H1 (cell line): ENCODE measurements around the gene RRP7A. TPM values are rescaled to one million over a fixed set of nuclear protein-coding genes. Genes with fewer than 3 reads are reported as not detected.
"Not testable (repeated sequence)": the region's sequence is repeated elsewhere in the genome, so short reads cannot be mapped to it uniquely, and the experiment has no call there.

Source experiments
- CTCF ChIA-PET: fragments of 300-600 bp; sonication (Branson Sonifier 250); formaldehyde crosslinking; loops from one replicate; lab custom pipeline; 2021; ENCODE audit not compliant: partially characterized antibody; lab: Charles Lee
- POLR2A ChIA-PET: fragments of 300-600 bp; sonication (Branson Sonifier 250); formaldehyde crosslinking; loops from one replicate; lab custom pipeline; 2021; ENCODE audit warnings: inconsistent platforms; ENCODE audit not compliant: partially characterized antibody; lab: Charles Lee
- DNase-seq, 2 experiments: peaks; one replicate each; pipeline versions ENCODE4 v3.0.0 to v3.0.0-alpha.2; 2010 to 2022; ENCODE audit warnings: low spot score in 2 of 2, low read depth in 1 of 2, mixed read lengths in 1 of 2
- FAIRE-seq: peaks from 2 replicates; lab custom pipeline; 2011; peaks lifted over from hg19 to GRCh38; lab: Jason Lieb, UNC
- H2AFZ ChIP-seq: 2 replicates; pipeline ENCODE4 v1.8.1; 2012; ENCODE audit warnings: low read length, inconsistent platforms
- H2AK5ac ChIP-seq: 2 replicates; pipeline ENCODE4 v1.6.1; 2013; ENCODE audit warnings: low read depth, low read length
- H2BK120ac ChIP-seq: replicated peaks from 2 replicates; pipeline ENCODE3; 2013; ENCODE audit warnings: low read depth, low read length, inconsistent platforms
- H2BK12ac ChIP-seq: 2 replicates; pipeline ENCODE4 v1.6.1; 2013; ENCODE audit warnings: low read depth, low read length
- H2BK15ac ChIP-seq: 2 replicates; pipeline ENCODE4 v1.6.1; 2013; ENCODE audit warnings: low read length
- H2BK20ac ChIP-seq: 2 replicates; pipeline ENCODE4 v1.6.1; 2013; ENCODE audit warnings: low read length
- H2BK5ac ChIP-seq: 2 replicates; pipeline ENCODE4 v1.6.1; 2013; ENCODE audit warnings: low read depth, low read length
- H3K14ac ChIP-seq: 2 replicates; pipeline ENCODE4 v1.6.1; 2013; ENCODE audit warnings: inconsistent platforms; ENCODE audit not compliant: insufficient read length
- H3K18ac ChIP-seq: 2 replicates; pipeline ENCODE4 v1.6.1; 2013; ENCODE audit warnings: low read length; ENCODE audit errors: extremely low read depth
- H3K23ac ChIP-seq: 2 replicates; pipeline ENCODE4 v1.6.1; 2013; ENCODE audit warnings: inconsistent platforms; ENCODE audit not compliant: insufficient read length
- H3K23me2 ChIP-seq: 2 replicates; pipeline ENCODE4 v1.6.1; 2013; ENCODE audit warnings: low read depth, low read length
- H3K27ac ChIP-seq: 2 replicates; pipeline ENCODE4 v1.6.1; 2011; ENCODE audit warnings: low read depth, low read length, inconsistent platforms
- H3K27me3 ChIP-seq, 4 experiments: replicated peaks in 1 of 4; 1 replicate in 1 of 4; 2 replicates in 3 of 4; pipeline versions ENCODE4 v1.6.1 to v1.8.1; 2011 to 2013; ENCODE audit warnings: low read length in 3 of 4, mild to moderate bottlenecking in 3 of 4, inconsistent platforms in 2 of 4, mixed read lengths in 2 of 4, moderate library complexity in 1 of 4; ENCODE audit not compliant: control insufficient read depth in 3 of 4, insufficient read depth in 3 of 4; ENCODE audit errors: extremely low read depth in 1 of 4
- H3K36me3 ChIP-seq, 4 experiments: 2 replicates each; pipeline versions ENCODE4 v1.6.1 to v1.8.1; 2011 to 2013; ENCODE audit warnings: mild to moderate bottlenecking in 4 of 4, low read length in 3 of 4, moderate library complexity in 2 of 4, control low read depth in 1 of 4, inconsistent platforms in 1 of 4; ENCODE audit not compliant: insufficient read depth in 4 of 4, control insufficient read depth in 2 of 4
- H3K4ac ChIP-seq: replicated peaks from 2 replicates; pipeline ENCODE3; 2013; ENCODE audit warnings: low read length, low read depth, mixed read lengths, inconsistent platforms; ENCODE audit not compliant: insufficient read length
- H3K4me1 ChIP-seq, 4 experiments: replicated peaks in 1 of 4; 1 replicate in 1 of 4; 2 replicates in 3 of 4; pipeline versions ENCODE4 v1.6.1 to v1.8.1; 2011 to 2013; ENCODE audit warnings: low read length in 3 of 4, inconsistent platforms in 2 of 4, mixed read lengths in 1 of 4; ENCODE audit not compliant: insufficient read depth in 4 of 4, control insufficient read depth in 3 of 4
- H3K4me2 ChIP-seq, 2 experiments: 2 replicates each; pipeline versions ENCODE4 v1.6.1 to v1.8.1; 2011 to 2013; ENCODE audit warnings: low read depth in 2 of 2, low read length in 2 of 2, control low read depth in 1 of 2, inconsistent platforms in 1 of 2, mild to moderate bottlenecking in 1 of 2; ENCODE audit not compliant: insufficient read depth in 1 of 2
- H3K4me3 ChIP-seq, 4 experiments: fragments of 200-600, 300-600 bp in 1 of 4; sonication (generic), shearing (Covaris generic), sonication (Bioruptor Twin) in 1 of 4; 2 replicates each; pipeline versions ENCODE4 v1.5.1 to v1.8.1; 2011 to 2016; ENCODE audit warnings: low read length in 4 of 4, low read depth in 3 of 4, control low read depth in 2 of 4, inconsistent platforms in 2 of 4, mild to moderate bottlenecking in 2 of 4, mixed read lengths in 1 of 4, moderate library complexity in 1 of 4; ENCODE audit not compliant: insufficient read depth in 2 of 4; ENCODE audit errors: extremely low read depth in 1 of 4
- H3K56ac ChIP-seq: replicated peaks from 2 replicates; pipeline ENCODE3; 2013; ENCODE audit warnings: low read depth, mild to moderate bottlenecking, mixed read lengths, low read length, inconsistent platforms; ENCODE audit not compliant: insufficient read length
- H3K79me1 ChIP-seq: 2 replicates; pipeline ENCODE4 v1.6.1; 2013; ENCODE audit warnings: low read depth, low read length, control low read depth
- H3K79me2 ChIP-seq, 2 experiments: 2 replicates each; pipeline versions ENCODE4 v1.6.1 to v1.8.1; 2012 to 2013; ENCODE audit warnings: low read length in 2 of 2, mild to moderate bottlenecking in 2 of 2, inconsistent platforms in 1 of 2; ENCODE audit not compliant: insufficient read depth in 2 of 2, control insufficient read depth in 1 of 2
- H3K9ac ChIP-seq, 4 experiments: replicated peaks in 1 of 4; 1 replicate in 1 of 4; 2 replicates in 3 of 4; pipeline versions ENCODE4 v1.6.1 to v1.8.1; 2011 to 2013; ENCODE audit warnings: low read depth in 3 of 4, low read length in 3 of 4, control low read depth in 2 of 4, mild to moderate bottlenecking in 2 of 4, moderate library complexity in 2 of 4, inconsistent platforms in 1 of 4; ENCODE audit errors: extremely low read depth in 1 of 4
- H3K9me3 ChIP-seq, 2 experiments: 2 replicates each; pipeline versions ENCODE4 v1.6.1 to v1.8.1; 2012 to 2013; ENCODE audit warnings: mild to moderate bottlenecking in 2 of 2, moderate library complexity in 2 of 2, control low read depth in 1 of 2, inconsistent platforms in 1 of 2, low read depth in 1 of 2, low read length in 1 of 2, mixed read lengths in 1 of 2; ENCODE audit not compliant: insufficient read depth in 2 of 2
- H4K20me1 ChIP-seq, 2 experiments: replicated peaks in 1 of 2; 2 replicates each; pipeline versions ENCODE3 to v1.8.1; 2011 to 2013; ENCODE audit warnings: inconsistent platforms in 2 of 2, low read length in 2 of 2, mild to moderate bottlenecking in 1 of 2; ENCODE audit not compliant: insufficient read depth in 2 of 2, control insufficient read depth in 1 of 2
- H4K5ac ChIP-seq: 2 replicates; pipeline ENCODE4 v1.6.1; 2013; ENCODE audit warnings: low read length, low read depth, mixed read lengths, inconsistent platforms; ENCODE audit not compliant: insufficient read length
- H4K8ac ChIP-seq: 2 replicates; pipeline ENCODE4 v1.8.0; 2013; ENCODE audit warnings: mild to moderate bottlenecking, moderate library complexity, low read length, inconsistent platforms; ENCODE audit not compliant: insufficient read depth; ENCODE audit errors: extremely low read depth
- H4K91ac ChIP-seq: replicated peaks from 2 replicates; pipeline ENCODE3; 2013; ENCODE audit warnings: low read length, mixed read lengths, inconsistent platforms; ENCODE audit not compliant: insufficient read length
- WGBS, 2 experiments: shearing (Covaris generic) in 1 of 2; methylation state at CpG; one replicate each; pipeline versions ENCODE4 v1.1.6 to v1.1.7; 2013 to 2015; ENCODE audit warnings: low lambda C conversion rate in 2 of 2, mixed read lengths in 2 of 2, inconsistent platforms in 1 of 2, low coverage in 1 of 2, missing lambda C conversion rate in 1 of 2; ENCODE audit not compliant: insufficient replicate concordance in 2 of 2, insufficient coverage in 1 of 2, insufficient read length in 1 of 2; ENCODE audit errors: extremely low coverage in 1 of 2, missing lambda C conversion rate in 1 of 2; 5-methylcytosine and 5-hydroxymethylcytosine counted together
- polyA plus RNA-seq, 7 experiments: library from polyadenylated mRNA; depleted of rRNA in 3 of 7; stranded (reverse) in 5 of 7; unstranded in 2 of 7; fragments of >200 nt in 5 of 7; fragments of 200-250 nt in 2 of 7; gene quantifications; 1 replicate in 5 of 7; 2 replicates in 1 of 7; 4 replicates in 1 of 7; pipeline versions ENCODE4 v1.2.1 to v1.2.3, GENCODE V29; 2011 to 2013; ENCODE audit warnings: missing spikeins in 2 of 7, mixed read lengths in 2 of 7
- total RNA-seq: library from RNA; stranded (reverse); fragmentation: NEBNext Ultra II Directional; extraction: Animal tissue kit (Norgen Biotek cat#: 25700); gene quantifications from 2 replicates; pipeline ENCODE4 v1.2.1, GENCODE V29; 2021

Gene RRP7A
- total and polyA plus RNA-seq, 2 of the 8 experiments (the other 6 are each of a cell fraction or from before 2014, with no cell fraction given): 18.4 to 49.0 TPM

DNA sequence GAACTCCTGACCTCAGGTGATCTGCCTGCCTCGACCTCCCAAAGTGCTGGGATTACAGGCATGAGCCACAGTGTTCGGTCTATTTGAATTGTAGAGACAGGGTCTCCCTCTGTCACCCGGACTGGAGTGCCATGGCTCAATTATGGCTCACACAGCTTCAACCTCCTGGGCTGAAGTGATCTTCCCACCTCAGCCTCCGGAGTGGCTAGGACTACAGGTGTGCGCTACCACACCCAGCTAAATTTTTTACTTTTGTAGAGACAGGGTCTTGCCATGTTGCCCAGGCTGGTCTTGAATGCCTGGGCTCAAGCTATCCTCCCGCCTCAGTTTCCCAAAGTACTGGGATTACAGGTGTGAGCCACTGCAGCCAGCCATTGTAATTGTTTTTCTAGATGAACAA lies 48.4 kb upstream of the RRP7A start:
- WGBS, 2 experiments: 88% methylated on average over 5 of the region's 6 CpGs; no CpG with 5 or more reads in 1 of the 2 experiments
- POLR2A ChIA-PET: interaction anchor here (0.5 to 3.5 kb wide), 12 partner anchors 10 to 61 kb away, joined by 3 to 27 read pairs (median 8); partner anchors contain the start of gene POLDIP3
- not testable (repeated sequence) for H3K23ac ChIP-seq, DNase-seq, H2BK5ac ChIP-seq, H3K79me1 ChIP-seq, H4K20me1 ChIP-seq, H3K27me3 ChIP-seq, H2BK120ac ChIP-seq, H3K4me2 ChIP-seq, H2BK20ac ChIP-seq, H3K9ac ChIP-seq, H3K4me1 ChIP-seq, H2BK15ac ChIP-seq, H4K5ac ChIP-seq, H2BK12ac ChIP-seq, H3K79me2 ChIP-seq, H3K9me3 ChIP-seq, H3K36me3 ChIP-seq, H2AK5ac ChIP-seq, FAIRE-seq, H2AFZ ChIP-seq, H3K4ac ChIP-seq, H3K14ac ChIP-seq, H3K23me2 ChIP-seq, H3K18ac ChIP-seq, H3K4me3 ChIP-seq, H4K91ac ChIP-seq, H4K8ac ChIP-seq, H3K27ac ChIP-seq, H3K56ac ChIP-seq
- CTCF ChIA-PET: interaction anchor here (2.7 kb wide), 1 partner anchor 8 kb away, joined by 17 read pairs; no protein-coding TSS in a partner anchor
